ENCODE results near the gene MIA2.
"Not testable (repeated sequence)": the region's sequence is repeated elsewhere in the genome, so short reads cannot be mapped to it uniquely, and the experiment has no call there.

DNA sequence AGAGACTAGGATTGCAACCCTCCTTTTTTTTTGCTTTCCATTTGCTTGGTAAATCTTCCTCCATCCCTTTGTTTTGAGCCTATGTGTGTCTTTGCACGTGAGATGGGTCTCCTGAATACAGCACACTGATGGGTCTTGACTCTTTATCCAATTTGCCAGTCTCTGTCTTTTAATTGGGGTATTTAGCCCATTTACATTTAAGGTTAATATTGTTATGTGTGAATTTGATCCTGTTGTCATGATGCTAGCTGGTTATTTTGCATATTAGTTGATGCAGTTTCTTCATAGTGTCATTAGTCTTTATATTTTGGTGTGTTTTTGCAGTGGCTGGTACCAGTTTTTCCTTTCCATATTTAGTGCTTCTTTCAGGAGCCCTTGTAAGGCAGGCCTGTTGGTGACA lies 23.7 kb downstream of the MIA2 start:
- TF ChIP-seq, protein P1, sequence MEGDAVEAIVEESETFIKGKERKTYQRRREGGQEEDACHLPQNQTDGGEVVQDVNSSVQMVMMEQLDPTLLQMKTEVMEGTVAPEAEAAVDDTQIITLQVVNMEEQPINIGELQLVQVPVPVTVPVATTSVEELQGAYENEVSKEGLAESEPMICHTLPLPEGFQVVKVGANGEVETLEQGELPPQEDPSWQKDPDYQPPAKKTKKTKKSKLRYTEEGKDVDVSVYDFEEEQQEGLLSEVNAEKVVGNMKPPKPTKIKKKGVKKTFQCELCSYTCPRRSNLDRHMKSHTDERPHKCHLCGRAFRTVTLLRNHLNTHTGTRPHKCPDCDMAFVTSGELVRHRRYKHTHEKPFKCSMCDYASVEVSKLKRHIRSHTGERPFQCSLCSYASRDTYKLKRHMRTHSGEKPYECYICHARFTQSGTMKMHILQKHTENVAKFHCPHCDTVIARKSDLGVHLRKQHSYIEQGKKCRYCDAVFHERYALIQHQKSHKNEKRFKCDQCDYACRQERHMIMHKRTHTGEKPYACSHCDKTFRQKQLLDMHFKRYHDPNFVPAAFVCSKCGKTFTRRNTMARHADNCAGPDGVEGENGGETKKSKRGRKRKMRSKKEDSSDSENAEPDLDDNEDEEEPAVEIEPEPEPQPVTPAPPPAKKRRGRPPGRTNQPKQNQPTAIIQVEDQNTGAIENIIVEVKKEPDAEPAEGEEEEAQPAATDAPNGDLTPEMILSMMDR (IDR thresholded peaks at IDR 0.05) = not testable (repeated sequence)
- not testable (repeated sequence) for TF ChIP-seq POLR2AphosphoS5 (IDR thresholded peaks at IDR 0.05; ENCODE audit: insufficient read depth in 1 of 2, low read depth in 1 of 2)

Measured in vagina (tissue), 2 donors.